ENCODE measurements around the gene GSK3B. TPM values are rescaled to one million over a fixed set of nuclear protein-coding genes. Genes with fewer than 3 reads are reported as not detected.
A peak's percentile ranks its signal among the peaks of the same experiment; 100 is the strongest.
"Not testable (repeated sequence)": the region's sequence is repeated elsewhere in the genome, so short reads cannot be mapped to it uniquely, and the experiment has no call there.

GSK3B gene
- total RNA-seq, 2 experiments from 2014 or later, result 38.3 to 39.5 TPM

- CTCF ChIA-PET, result interaction anchor here (0.6 to 1.3 kb wide), 5 partner anchors 9 to 440 kb away, joined by 3 to 4 read pairs (median 4); no protein-coding TSS in a partner anchor
- peak; percentile 73 for DNase-seq
- no peak overlapping the region for H3K4me3 Mint-ChIP-seq
- POLR2A ChIA-PET, result interaction anchor here (0.6 kb wide), 1 partner anchor 24 kb away, joined by 3 read pairs; no protein-coding TSS in a partner anchor
- no peaks in the 10 kb centered on the region for H3K27me3 Mint-ChIP-seq
- H3K9me3 Mint-ChIP-seq, result peaks cover 17% of the 10 kb centered on the region
- H3K27ac Mint-ChIP-seq, result no peak overlapping the region
- peaks cover 8% of the 10 kb centered on the region for H3K4me1 Mint-ChIP-seq
- H3K36me3 Mint-ChIP-seq (ENCODE audit: low read depth), result peaks cover 32% of the 10 kb centered on the region
Observed at GRCh38 chr3:119891944-119892721, 202.1 kb downstream of the GSK3B start.

- H3K27me3 Mint-ChIP-seq, CTCF ChIA-PET, POLR2A ChIA-PET, H3K27ac Mint-ChIP-seq, H3K4me3 Mint-ChIP-seq, DNase-seq, H3K4me1 Mint-ChIP-seq: not testable (repeated sequence)
- Mint-ChIP-seq H3K9me3 (peaks cover 17% of the 10 kb centered on the region), H3K36me3 (ENCODE audit: low read depth) (peaks cover 32% of the 10 kb centered on the region)
Observed at GRCh38 chr3:119888681-119889080, 205.6 kb downstream of the GSK3B start.

- Mint-ChIP-seq H3K36me3 (ENCODE audit: low read depth) (peaks cover 32% of the 10 kb centered on the region), H3K9me3 (peaks cover 17% of the 10 kb centered on the region), H3K27me3 (no peaks in the 10 kb centered on the region), H3K27ac (no peak overlapping the region), H3K4me3 (no peak overlapping the region), H3K4me1 (no peaks in the 10 kb centered on the region)
- DNase-seq, result no peak
- POLR2A ChIA-PET, result no interaction called here
- CTCF ChIA-PET, result no interaction called here
Observed at GRCh38 chr3:119885746-119886530, 208.3 kb downstream of the GSK3B start.

- Mint-ChIP-seq H3K9me3 (peaks cover 14% of the 10 kb centered on the region), H3K27ac (no peak overlapping the region), H3K4me1 (no peaks in the 10 kb centered on the region), H3K4me3 (no peak overlapping the region), H3K27me3 (no peaks in the 10 kb centered on the region), H3K36me3 (ENCODE audit: low read depth) (peaks cover 37% of the 10 kb centered on the region)
- no peak for DNase-seq
- POLR2A ChIA-PET, result no interaction called here
- CTCF ChIA-PET, result interaction anchor here (1.1 kb wide), 1 partner anchor 8 kb away, joined by 4 read pairs; no protein-coding TSS in a partner anchor
Observed at GRCh38 chr3:119884161-119884557, 210.1 kb downstream of the GSK3B start.

GRCh38 chr3:119883461-119884160 is 210.6 kb downstream of the GSK3B start:
- Mint-ChIP-seq H3K4me3 (no peak overlapping the region), H3K9me3 (peaks cover 8% of the 10 kb centered on the region), H3K36me3 (ENCODE audit: low read depth) (peaks cover 31% of the 10 kb centered on the region), H3K27me3 (no peaks in the 10 kb centered on the region), H3K4me1 (no peaks in the 10 kb centered on the region), H3K27ac (no peak overlapping the region)
- no peak for DNase-seq
- ChIA-PET CTCF (interaction anchor here (1.1 kb wide), 1 partner anchor 8 kb away, joined by 4 read pairs; no protein-coding TSS in a partner anchor), POLR2A (no interaction called here)

GRCh38 chr3:119880966-119881365 is 213.3 kb downstream of the GSK3B start:
- H3K36me3 Mint-ChIP-seq (ENCODE audit: low read depth), result peaks cover 20% of the 10 kb centered on the region
- CTCF ChIA-PET, result no interaction called here
- H3K9me3 Mint-ChIP-seq, result no peaks in the 10 kb centered on the region
- H3K27me3 Mint-ChIP-seq, result no peaks in the 10 kb centered on the region
- no peaks in the 10 kb centered on the region for H3K4me1 Mint-ChIP-seq
- POLR2A ChIA-PET, result no interaction called here
- DNase-seq, result no peak
- H3K4me3 Mint-ChIP-seq, result no peak overlapping the region
- no peak overlapping the region for H3K27ac Mint-ChIP-seq

GRCh38 chr3:119873646-119874045 is 220.6 kb downstream of the GSK3B start:
- CTCF ChIA-PET, result no interaction called here
- H3K27me3 Mint-ChIP-seq, result no peaks in the 10 kb centered on the region

GRCh38 chr3:119872773-119873172 is 221.5 kb downstream of the GSK3B start:
- Mint-ChIP-seq H3K36me3 (ENCODE audit: low read depth) (peaks cover 14% of the 10 kb centered on the region), H3K9me3 (no peaks in the 10 kb centered on the region), H3K27me3 (no peaks in the 10 kb centered on the region), H3K4me1 (peaks cover 16% of the 10 kb centered on the region), H3K4me3 (no peak overlapping the region), H3K27ac (no peak overlapping the region)
- POLR2A ChIA-PET, result no interaction called here
- CTCF ChIA-PET, result no interaction called here
- no peak for DNase-seq

More at GRCh38 chr3:119873646-119874045, 220.6 kb downstream of the GSK3B start:
- H3K4me1 Mint-ChIP-seq, result peaks cover 12% of the 10 kb centered on the region
- no peak overlapping the region for H3K4me3 Mint-ChIP-seq
- H3K27ac Mint-ChIP-seq, result no peak overlapping the region
- H3K9me3 Mint-ChIP-seq, result no peaks in the 10 kb centered on the region
- POLR2A ChIA-PET, result no interaction called here
- no peak for DNase-seq
- peaks cover 13% of the 10 kb centered on the region for H3K36me3 Mint-ChIP-seq (ENCODE audit: low read depth)

- DNase-seq, result no peak
- POLR2A ChIA-PET, result no interaction called here
- CTCF ChIA-PET, result no interaction called here
- Mint-ChIP-seq H3K27me3 (no peaks in the 10 kb centered on the region), H3K4me1 (peaks cover 17% of the 10 kb centered on the region), H3K36me3 (ENCODE audit: low read depth) (peaks cover 13% of the 10 kb centered on the region), H3K9me3 (no peaks in the 10 kb centered on the region), H3K4me3 (no peak overlapping the region), H3K27ac (no peak overlapping the region)
Observed at GRCh38 chr3:119871571-119871970, 222.7 kb downstream of the GSK3B start.

GRCh38 chr3:119870512-119870911 is 223.7 kb downstream of the GSK3B start:
- Mint-ChIP-seq H3K4me3 (no peak overlapping the region), H3K9me3 (no peaks in the 10 kb centered on the region), H3K27me3 (no peaks in the 10 kb centered on the region), H3K4me1 (peaks cover 17% of the 10 kb centered on the region), H3K36me3 (ENCODE audit: low read depth) (peaks cover 17% of the 10 kb centered on the region), H3K27ac (no peak overlapping the region)
- no peak for DNase-seq
- POLR2A ChIA-PET, result interaction anchor here (0.6 kb wide), 1 partner anchor 35 kb away, joined by 4 read pairs; no protein-coding TSS in a partner anchor
- CTCF ChIA-PET, result interaction anchor here (0.6 kb wide), 1 partner anchor 200 kb away, joined by 4 read pairs; no protein-coding TSS in a partner anchor

- peaks cover 4% of the 10 kb centered on the region for H3K4me1 Mint-ChIP-seq
- no peak for DNase-seq
- CTCF ChIA-PET, result no interaction called here
- POLR2A ChIA-PET, result no interaction called here
- peaks cover 5% of the 10 kb centered on the region for H3K9me3 Mint-ChIP-seq
- H3K36me3 Mint-ChIP-seq (ENCODE audit: low read depth), result peaks cover 43% of the 10 kb centered on the region
- no peaks in the 10 kb centered on the region for H3K27me3 Mint-ChIP-seq
- no peak overlapping the region for H3K27ac Mint-ChIP-seq
- no peak overlapping the region for H3K4me3 Mint-ChIP-seq
Observed at GRCh38 chr3:119864476-119864875, 229.8 kb downstream of the GSK3B start.

GRCh38 chr3:119862616-119863015 is 231.6 kb downstream of the GSK3B start:
- H3K9me3 Mint-ChIP-seq, result peaks cover 12% of the 10 kb centered on the region
- no peak for DNase-seq
- H3K27me3 Mint-ChIP-seq, result no peaks in the 10 kb centered on the region
- ChIA-PET POLR2A (no interaction called here), CTCF (no interaction called here)
- no peak overlapping the region for H3K4me3 Mint-ChIP-seq
- H3K4me1 Mint-ChIP-seq, result no peaks in the 10 kb centered on the region
- no peak overlapping the region for H3K27ac Mint-ChIP-seq
- H3K36me3 Mint-ChIP-seq (ENCODE audit: low read depth), result peaks cover 54% of the 10 kb centered on the region

GRCh38 chr3:119861681-119862080 is 232.6 kb downstream of the GSK3B start:
- Mint-ChIP-seq H3K4me3 (no peak overlapping the region), H3K4me1 (no peaks in the 10 kb centered on the region), H3K27ac (no peak overlapping the region), H3K36me3 (ENCODE audit: low read depth) (peaks cover 61% of the 10 kb centered on the region), H3K27me3 (no peaks in the 10 kb centered on the region), H3K9me3 (peaks cover 17% of the 10 kb centered on the region)
- ChIA-PET POLR2A (no interaction called here), CTCF (no interaction called here)
- DNase-seq, result no peak
